Stimulated activated CD4-positive, alpha-beta T cell treated with anti-CD3 and anti-CD28 coated beads, Interleukin-4, amount 100 ng/mL, for 4 hours (primary cell): ENCODE results near the gene CDH23.

Experiments used
- DNase-seq, 2 experiments: peaks; one replicate each; pipeline ENCODE4 v3.0.0-alpha.2; 2020

CDH23 gene

GRCh38 chr10:71392791-71393781 lies 3.6 kb upstream of the CDH23 start:
- no peak for DNase-seq

GRCh38 chr10:71393841-71394475 lies 2.8 kb upstream of the CDH23 start:
- DNase-seq = no peak

GRCh38 chr10:71394926-71395562 lies 1.7 kb upstream of the CDH23 start:
- no peak for DNase-seq

- no peak for DNase-seq
These were observed 1.1 kb upstream of the CDH23 start for GRCh38 chr10:71395621-71396020.

- DNase-seq = peak; percentile 14 to 24
These were observed 523 bp upstream of the CDH23 start for GRCh38 chr10:71396084-71396710.

- DNase-seq = no peak
These were observed 834 bp downstream of the CDH23 start for GRCh38 chr10:71397296-71398212.

- DNase-seq = no peak
These were observed 2.3 kb downstream of the CDH23 start for GRCh38 chr10:71398976-71399375.

- no peak for DNase-seq
These were observed 3.2 kb downstream of the CDH23 start for GRCh38 chr10:71399946-71400345.

GRCh38 chr10:71401056-71401455 lies 4.3 kb downstream of the CDH23 start:
- no peak for DNase-seq

- no peak for DNase-seq
These were observed 5.3 kb downstream of the CDH23 start for GRCh38 chr10:71402005-71402404.

GRCh38 chr10:71404503-71405295 lies 8.0 kb downstream of the CDH23 start:
- DNase-seq = no peak

GRCh38 chr10:71406878-71407277 lies 10.2 kb downstream of the CDH23 start:
- no peak for DNase-seq

GRCh38 chr10:71408436-71409225 lies 11.9 kb downstream of the CDH23 start:
- no peak for DNase-seq

GRCh38 chr10:71409516-71410104 lies 12.9 kb downstream of the CDH23 start:
- no peak for DNase-seq

GRCh38 chr10:71413581-71413980 lies 16.9 kb downstream of the CDH23 start:
- no peak for DNase-seq

GRCh38 chr10:71414359-71414758 lies 17.6 kb downstream of the CDH23 start:
- no peak for DNase-seq

- DNase-seq = no peak
These were observed 22.4 kb downstream of the CDH23 start for GRCh38 chr10:71419002-71419540.

GRCh38 chr10:71419750-71420149 lies 23.0 kb downstream of the CDH23 start:
- DNase-seq = no peak

GRCh38 chr10:71421075-71421434 lies 24.3 kb downstream of the CDH23 start:
- DNase-seq = no peak

GRCh38 chr10:71423250-71423649 lies 26.5 kb downstream of the CDH23 start:
- DNase-seq = no peak
